ENCODE data around the gene TMEM9. TPM values are rescaled to one million over a fixed set of nuclear protein-coding genes. Genes with fewer than 3 reads are reported as not detected.

TMEM9 gene
- polyA plus RNA-seq, 3 donors, result 13.6 to 43.6 (median 22.4) TPM

DNA sequence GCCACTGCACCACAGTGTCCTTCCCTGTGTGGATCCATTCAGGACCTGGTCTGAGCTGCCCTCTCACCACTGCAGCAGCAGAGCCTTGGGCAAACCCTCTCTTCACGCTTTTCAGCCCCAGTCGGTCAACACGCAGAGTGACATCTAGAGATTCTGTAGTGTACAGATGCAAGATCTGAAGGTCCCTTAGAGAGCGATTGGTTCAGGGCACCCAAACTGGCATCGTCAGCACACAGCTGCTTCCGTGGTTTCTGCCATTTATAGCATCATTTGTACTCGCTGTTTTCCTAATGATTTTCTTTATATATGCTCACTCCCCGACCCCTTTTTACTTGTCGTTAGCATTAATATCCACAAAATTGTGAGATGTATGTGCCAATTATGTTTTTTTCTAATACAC, 25.8 kb downstream of the TMEM9 start:
- Histone ChIP-seq H3K36me3 (replicated peaks in 1 of 2; ENCODE audit: control insufficient read depth in 1 of 2, insufficient read depth in 2 of 2, low read length in 2 of 2) (no peaks in the 10 kb centered on the region), H3K4me2 (replicated peaks; ENCODE audit: extremely low read depth, low read length, poor library complexity, severe bottlenecking) (no peak overlapping the region), H3K9me3 (replicated peaks in 1 of 2; ENCODE audit: control insufficient read depth in 1 of 2, insufficient read depth in 1 of 2, low read length in 2 of 2) (no peaks in the 10 kb centered on the region), H4K20me1 (ENCODE audit: insufficient read depth, low read length) (no peaks in the 10 kb centered on the region), H2AFZ (ENCODE audit: insufficient read depth, low read depth, low read length, poor library complexity, severe bottlenecking) (no peak overlapping the region), H3K4me3 (replicated peaks in 1 of 3; ENCODE audit: low read depth in 2 of 3, low read length in 3 of 3) (no peak overlapping the region), H3K27ac (ENCODE audit: low read depth in 1 of 2, low read length in 2 of 2) (no peak overlapping the region), H3K9ac (ENCODE audit: insufficient read depth, low read length, poor library complexity, severe bottlenecking) (no peak overlapping the region), H3K27me3 (ENCODE audit: control insufficient read depth in 2 of 2, insufficient read depth in 2 of 2, low read length in 2 of 2) (no peaks in the 10 kb centered on the region), H3K79me2 (ENCODE audit: insufficient read depth, low read length) (no peaks in the 10 kb centered on the region), H3K4me1 (ENCODE audit: control insufficient read depth in 1 of 2, insufficient read depth in 2 of 2, low read length in 2 of 2) (no peaks in the 10 kb centered on the region)
- no peak overlapping the region for H3K4me3 Mint-ChIP-seq
- no peaks in the 10 kb centered on the region for H3K9me3 Mint-ChIP-seq
- DNase-seq, result no peak
- H3K27ac Mint-ChIP-seq, result peak overlapping the region in 1 of 7 donors; percentile 9
- H3K4me1 Mint-ChIP-seq, result no peaks in the 10 kb centered on the region
- intact Hi-C loops (cut with micrococcal nuclease), result no loop called here
- H3K36me3 Mint-ChIP-seq, result peaks cover 0 to 2% of the 10 kb centered on the region in 2 donors
- 70% methylated on average over 5 of the region's 9 CpGs for WGBS (ENCODE audit: insufficient coverage)
- TF ChIP-seq, protein P1, sequence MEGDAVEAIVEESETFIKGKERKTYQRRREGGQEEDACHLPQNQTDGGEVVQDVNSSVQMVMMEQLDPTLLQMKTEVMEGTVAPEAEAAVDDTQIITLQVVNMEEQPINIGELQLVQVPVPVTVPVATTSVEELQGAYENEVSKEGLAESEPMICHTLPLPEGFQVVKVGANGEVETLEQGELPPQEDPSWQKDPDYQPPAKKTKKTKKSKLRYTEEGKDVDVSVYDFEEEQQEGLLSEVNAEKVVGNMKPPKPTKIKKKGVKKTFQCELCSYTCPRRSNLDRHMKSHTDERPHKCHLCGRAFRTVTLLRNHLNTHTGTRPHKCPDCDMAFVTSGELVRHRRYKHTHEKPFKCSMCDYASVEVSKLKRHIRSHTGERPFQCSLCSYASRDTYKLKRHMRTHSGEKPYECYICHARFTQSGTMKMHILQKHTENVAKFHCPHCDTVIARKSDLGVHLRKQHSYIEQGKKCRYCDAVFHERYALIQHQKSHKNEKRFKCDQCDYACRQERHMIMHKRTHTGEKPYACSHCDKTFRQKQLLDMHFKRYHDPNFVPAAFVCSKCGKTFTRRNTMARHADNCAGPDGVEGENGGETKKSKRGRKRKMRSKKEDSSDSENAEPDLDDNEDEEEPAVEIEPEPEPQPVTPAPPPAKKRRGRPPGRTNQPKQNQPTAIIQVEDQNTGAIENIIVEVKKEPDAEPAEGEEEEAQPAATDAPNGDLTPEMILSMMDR (IDR thresholded peaks at IDR 0.05), result no peak
- H3K27me3 Mint-ChIP-seq (ENCODE audit: low read depth in 3 of 3), result peaks cover 0 to 5% (median 5%) of the 10 kb centered on the region in 3 donors

DNA sequence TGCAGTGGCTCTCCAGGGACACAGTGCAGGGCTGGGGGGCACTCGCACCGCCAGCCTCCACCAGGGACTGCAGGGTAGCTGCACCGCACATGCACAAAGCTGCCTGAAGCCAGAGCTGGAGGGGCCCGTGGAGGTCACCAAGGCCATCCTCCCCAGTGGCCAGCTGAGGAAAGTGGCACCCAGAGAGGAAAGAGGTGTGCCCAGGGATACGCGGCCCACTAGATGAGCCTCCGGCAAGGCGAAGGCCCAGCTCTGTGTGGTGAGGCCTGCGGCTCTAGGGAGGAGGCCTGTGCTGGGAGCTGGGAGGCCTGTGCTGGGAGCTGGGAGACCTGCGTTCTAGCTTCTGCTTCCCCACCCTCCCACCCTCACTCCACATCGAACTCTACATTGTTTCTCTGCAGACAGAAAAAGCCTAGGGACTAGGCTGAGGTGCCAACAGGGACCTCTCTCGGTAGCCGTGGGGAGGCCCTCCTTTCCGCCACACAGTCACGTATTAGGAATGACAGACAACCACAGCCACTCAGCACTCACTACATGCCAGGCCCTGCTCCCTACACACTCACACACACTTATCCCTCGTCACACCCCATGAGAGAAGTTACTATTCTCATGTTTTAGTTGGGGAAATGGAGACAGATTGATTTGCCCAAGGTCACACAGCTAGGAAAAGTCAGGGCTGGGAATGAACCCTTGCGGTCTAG, 26.4 kb downstream of the TMEM9 start:
- intact Hi-C loops (cut with micrococcal nuclease), result no loop called here
- Mint-ChIP-seq H3K36me3 (peaks cover 0 to 2% of the 10 kb centered on the region in 2 donors), H3K27me3 (ENCODE audit: low read depth in 3 of 3) (peaks cover 0 to 5% (median 4%) of the 10 kb centered on the region in 3 donors), H3K4me3 (no peak overlapping the region), H3K9me3 (no peaks in the 10 kb centered on the region), H3K4me1 (no peaks in the 10 kb centered on the region), H3K27ac (no peak overlapping the region)
- no peaks in the 10 kb centered on the region for H3K9me3 ChIP-seq (replicated peaks in 1 of 2; ENCODE audit: control insufficient read depth in 1 of 2, insufficient read depth in 1 of 2, low read length in 2 of 2)
- no peaks in the 10 kb centered on the region for H4K20me1 ChIP-seq (ENCODE audit: insufficient read depth, low read length)
- TF ChIP-seq, protein P1 (IDR thresholded peaks at IDR 0.05), result no peak
- no peak overlapping the region for H3K27ac ChIP-seq (ENCODE audit: low read depth in 1 of 2, low read length in 2 of 2)
- no peaks in the 10 kb centered on the region for H3K36me3 ChIP-seq (replicated peaks in 1 of 2; ENCODE audit: control insufficient read depth in 1 of 2, insufficient read depth in 2 of 2, low read length in 2 of 2)
- no peak overlapping the region for H2AFZ ChIP-seq (ENCODE audit: insufficient read depth, low read depth, low read length, poor library complexity, severe bottlenecking)
- no peaks in the 10 kb centered on the region for H3K79me2 ChIP-seq (ENCODE audit: insufficient read depth, low read length)
- H3K27me3 ChIP-seq (ENCODE audit: control insufficient read depth in 2 of 2, insufficient read depth in 2 of 2, low read length in 2 of 2), result no peaks in the 10 kb centered on the region
- 96% methylated on average over 9 of the region's 17 CpGs for WGBS (ENCODE audit: insufficient coverage)
- no peak overlapping the region for H3K4me3 ChIP-seq (replicated peaks in 1 of 3; ENCODE audit: low read depth in 2 of 3, low read length in 3 of 3)
- H3K4me1 ChIP-seq (ENCODE audit: control insufficient read depth in 1 of 2, insufficient read depth in 2 of 2, low read length in 2 of 2), result no peaks in the 10 kb centered on the region
- H3K9ac ChIP-seq (ENCODE audit: insufficient read depth, low read length, poor library complexity, severe bottlenecking), result no peak overlapping the region
- no peak for DNase-seq
- no peak overlapping the region for H3K4me2 ChIP-seq (replicated peaks; ENCODE audit: extremely low read depth, low read length, poor library complexity, severe bottlenecking)
